ENCODE measurements around the gene TMPRSS4. TPM values are rescaled to one million over a fixed set of nuclear protein-coding genes. Genes with fewer than 3 reads are reported as not detected.

TMPRSS4 gene
- total and polyA plus RNA-seq, 2 of the 4 experiments (the other 2 are of a cell fraction) = not detected

GRCh38 chr11:118112711-118113430 is 36.0 kb downstream of the TMPRSS4 start:
- TF ChIP-seq ELK1 (IDR thresholded peaks at IDR 0.05; ENCODE audit: borderline replicate concordance, low read depth, low read length) (no peak), FOS (IDR thresholded peaks at IDR 0.05; ENCODE audit: low read depth, low read length) (no peak), CHD1 (IDR thresholded peaks at IDR 0.05; ENCODE audit: low read depth, low read length) (no peak), RCOR1 (IDR thresholded peaks at IDR 0.05; ENCODE audit: insufficient replicate concordance, low read length) (no peak)
- no peak overlapping the region for H3K27ac ChIP-seq (ENCODE audit: insufficient read depth, low read length)
- H3K56ac ChIP-seq (ENCODE audit: extremely low read depth, insufficient read depth, low read length) = no peak overlapping the region
- intact Hi-C loops (cut with micrococcal nuclease) = no loop called here
- no peak overlapping the region for H2BK15ac ChIP-seq (ENCODE audit: low read depth, low read length)
- 33% methylated on average over 3 of the region's 11 CpGs; no CpG with 5 or more reads in 1 of the 2 experiments for WGBS, 2 experiments (ENCODE audit: extremely low coverage in 2 of 2, insufficient read length in 1 of 2)
- H3K9me1 ChIP-seq (ENCODE audit: insufficient read depth, low read length) = no peaks in the 10 kb centered on the region
- no peaks in the 10 kb centered on the region for H3K9me3 ChIP-seq (ENCODE audit: control insufficient read depth, insufficient read depth, low read length)
- no peak overlapping the region for H2AK5ac ChIP-seq (ENCODE audit: low read depth, low read length)
- POLR2A ChIA-PET (ENCODE audit: unreplicated experiment) = no interaction called here
- no peak overlapping the region for H3K9ac ChIP-seq (ENCODE audit: low read depth, low read length)
- H3K4me1 ChIP-seq (ENCODE audit: control insufficient read depth, insufficient read depth, low read length) = no peaks in the 10 kb centered on the region
- H3K4me2 ChIP-seq (ENCODE audit: low read depth, low read length) = no peak overlapping the region
- H4K5ac ChIP-seq (ENCODE audit: low read depth, low read length) = no peak overlapping the region
- no peak overlapping the region for H4K8ac ChIP-seq (ENCODE audit: low read depth in 2 of 2, low read length in 2 of 2)
- CTCF ChIA-PET = interaction anchor here (0.7 kb wide), 1 partner anchor 67 kb away, joined by 3 read pairs; no protein-coding TSS in a partner anchor
- no peaks in the 10 kb centered on the region for H3K27me3 ChIP-seq (ENCODE audit: control insufficient read depth, insufficient read depth, low read length)
- no peak overlapping the region for H3K23ac ChIP-seq (ENCODE audit: low read depth, low read length)
- H3K4ac ChIP-seq (ENCODE audit: low read depth, low read length) = no peak overlapping the region
- in situ Hi-C loops (cut with MboI; ENCODE audit: low sequenced_read_pairs) = no loop called here
- ATAC-seq (ENCODE audit: low read depth) (no peak), DNase-seq (no peak)
- no peak overlapping the region for H3K4me3 ChIP-seq (ENCODE audit: insufficient read depth, low read depth, low read length)
- no peak overlapping the region for H2BK120ac ChIP-seq (ENCODE audit: low read depth, low read length)
- no peak overlapping the region for H2BK5ac ChIP-seq (ENCODE audit: low read depth, low read length, poor library complexity, severe bottlenecking)
- H2BK20ac ChIP-seq (ENCODE audit: low read depth, low read length) = no peak overlapping the region
- no peaks in the 10 kb centered on the region for H3K79me1 ChIP-seq (ENCODE audit: low read depth in 1 of 2, low read length in 2 of 2)
- no peaks in the 10 kb centered on the region for H4K20me1 ChIP-seq (ENCODE audit: insufficient read depth, low read length)
- BruUV-seq (replicated peaks) = no TSS peak
- no peak overlapping the region for H2AFZ ChIP-seq (replicated peaks; ENCODE audit: low read length, poor library complexity)
- dilution Hi-C loops (cut with HindIII; ENCODE audit: low sequenced_read_pairs, unreplicated experiment) = no loop called here
- H3K18ac ChIP-seq (ENCODE audit: low read depth, low read length) = no peak overlapping the region
- no peaks in the 10 kb centered on the region for H3K36me3 ChIP-seq (ENCODE audit: control insufficient read depth, insufficient read depth, low read length)
- H2AK9ac ChIP-seq (replicated peaks; ENCODE audit: low read depth, low read length, poor library complexity) = no peak overlapping the region
- no peak overlapping the region for H3K14ac ChIP-seq (replicated peaks; ENCODE audit: low read depth, low read length)
- H4K91ac ChIP-seq (ENCODE audit: insufficient read depth, low read depth, low read length) = no peak overlapping the region

Data from IMR-90 (cell line).